Limb (tissue), 2 donors: ENCODE measurements around the gene PLXNB1.
"Not testable (repeated sequence)": the region's sequence is repeated elsewhere in the genome, so short reads cannot be mapped to it uniquely, and the experiment has no call there.

Experiments used
- DNase-seq, 2 donors: peaks; one replicate each; pipeline ENCODE4 v3.0.0-alpha.2; 2016; ENCODE audit errors: extremely low spot score in 2 of 2

PLXNB1 gene

GRCh38 chr3:48465531-48466378 is 35.9 kb upstream of the PLXNB1 start:
- peak; percentile 89 to 97 for DNase-seq

GRCh38 chr3:48465237-48465530 is 35.3 kb upstream of the PLXNB1 start:
- no peak for DNase-seq

- no peak for DNase-seq
These were observed 34.9 kb upstream of the PLXNB1 start for GRCh38 chr3:48464713-48465221.

- no peak for DNase-seq
These were observed 33.8 kb upstream of the PLXNB1 start for GRCh38 chr3:48463703-48464102.

- DNase-seq: not testable (repeated sequence)
These were observed 31.9 kb upstream of the PLXNB1 start for GRCh38 chr3:48461767-48462166.

GRCh38 chr3:48460517-48460902 is 30.6 kb upstream of the PLXNB1 start:
- DNase-seq: no peak

GRCh38 chr3:48459773-48460516 is 30.1 kb upstream of the PLXNB1 start:
- no peak for DNase-seq

GRCh38 chr3:48459331-48459730 is 29.4 kb upstream of the PLXNB1 start:
- no peak for DNase-seq

- DNase-seq: no peak
These were observed 26.6 kb upstream of the PLXNB1 start for GRCh38 chr3:48456456-48456855.

GRCh38 chr3:48451270-48451669 is 21.4 kb upstream of the PLXNB1 start:
- no peak for DNase-seq

GRCh38 chr3:48446425-48447193 is 16.7 kb upstream of the PLXNB1 start, which contains the start of gene ATRIP:
ATRIP (plus strand) TSS chr3:48446737; CDS start chr3:48446846, 109 bp downstream.
- peak; percentile 86 to 93 for DNase-seq

- DNase-seq: no peak
These were observed 16.1 kb upstream of the PLXNB1 start for GRCh38 chr3:48446043-48446424.

GRCh38 chr3:48445277-48445882 is 15.5 kb upstream of the PLXNB1 start:
- DNase-seq: no peak

- no peak for DNase-seq
These were observed 12.1 kb upstream of the PLXNB1 start for GRCh38 chr3:48441940-48442339.

GRCh38 chr3:48440590-48440958 is 10.7 kb upstream of the PLXNB1 start:
- no peak for DNase-seq

- peak; percentile 97 for DNase-seq
These were observed 10.1 kb upstream of the PLXNB1 start, which contains the start of the genes CCDC51 and TMA7 for GRCh38 chr3:48439820-48440589. CCDC51 (minus strand) TSS chr3:48440119; CDS start chr3:48435128, 4,991 bp downstream. TMA7 (plus strand) TSS chr3:48440257; CDS start chr3:48440297, 40 bp downstream.

GRCh38 chr3:48437812-48438211 is 7.9 kb upstream of the PLXNB1 start:
- DNase-seq: no peak

- no peak for DNase-seq
These were observed 7.0 kb upstream of the PLXNB1 start for GRCh38 chr3:48436855-48437254.

- DNase-seq: no peak
These were observed 6.5 kb upstream of the PLXNB1 start for GRCh38 chr3:48436477-48436787.

- peak; percentile 83 to 88 for DNase-seq
These were observed 6.0 kb upstream of the PLXNB1 start for GRCh38 chr3:48435774-48436476.
